OCI-LY1 (cell line): ENCODE results near the gene SALL4.

ENCODE experiments used
- EZH2 ChIP-seq: fragments of 200-600 bp; sonication (generic), shearing (Covaris generic); IDR thresholded peaks from 2 replicates; pipeline ENCODE4 v1.8.0; 2017; ENCODE audit warnings: borderline replicate concordance, mixed run types, mild to moderate bottlenecking, antibody characterized with exemption, low read length, moderate library complexity, mixed read lengths
- TF ChIP-seq, protein P1 (sequence below): fragments of 200-600 bp; sonication (generic), shearing (Covaris generic); IDR thresholded peaks from 2 replicates; pipeline ENCODE4 v1.5.1; 2017; ENCODE audit warnings: mild to moderate bottlenecking, antibody characterized with exemption, low read length, moderate library complexity, mixed read lengths

DNA sequence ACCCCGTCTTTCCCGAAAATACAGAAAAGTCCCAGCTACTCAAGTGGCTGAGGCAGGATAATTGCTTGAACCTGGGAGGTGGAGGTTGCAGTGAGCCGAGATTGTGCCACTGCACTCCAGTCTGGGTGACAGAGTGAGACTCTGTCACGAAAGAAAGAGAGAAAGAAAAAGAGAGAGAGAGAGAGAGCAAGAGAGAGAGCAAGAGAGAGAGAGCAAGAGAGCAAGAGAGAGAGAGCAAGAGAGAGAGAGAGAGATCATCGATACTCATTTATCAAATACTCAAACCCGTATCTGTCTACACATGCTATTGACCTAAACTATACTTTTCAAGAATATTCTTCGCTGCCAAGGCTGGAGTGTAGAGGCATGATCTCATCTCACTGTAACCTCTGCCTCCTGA is 28.2 kb upstream of the SALL4 start:
- TF ChIP-seq, protein P1, sequence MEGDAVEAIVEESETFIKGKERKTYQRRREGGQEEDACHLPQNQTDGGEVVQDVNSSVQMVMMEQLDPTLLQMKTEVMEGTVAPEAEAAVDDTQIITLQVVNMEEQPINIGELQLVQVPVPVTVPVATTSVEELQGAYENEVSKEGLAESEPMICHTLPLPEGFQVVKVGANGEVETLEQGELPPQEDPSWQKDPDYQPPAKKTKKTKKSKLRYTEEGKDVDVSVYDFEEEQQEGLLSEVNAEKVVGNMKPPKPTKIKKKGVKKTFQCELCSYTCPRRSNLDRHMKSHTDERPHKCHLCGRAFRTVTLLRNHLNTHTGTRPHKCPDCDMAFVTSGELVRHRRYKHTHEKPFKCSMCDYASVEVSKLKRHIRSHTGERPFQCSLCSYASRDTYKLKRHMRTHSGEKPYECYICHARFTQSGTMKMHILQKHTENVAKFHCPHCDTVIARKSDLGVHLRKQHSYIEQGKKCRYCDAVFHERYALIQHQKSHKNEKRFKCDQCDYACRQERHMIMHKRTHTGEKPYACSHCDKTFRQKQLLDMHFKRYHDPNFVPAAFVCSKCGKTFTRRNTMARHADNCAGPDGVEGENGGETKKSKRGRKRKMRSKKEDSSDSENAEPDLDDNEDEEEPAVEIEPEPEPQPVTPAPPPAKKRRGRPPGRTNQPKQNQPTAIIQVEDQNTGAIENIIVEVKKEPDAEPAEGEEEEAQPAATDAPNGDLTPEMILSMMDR, result no peak
- no peak for TF ChIP-seq EZH2
